H9 (cell line): ENCODE results near the gene ZNF732. TPM values are rescaled to one million over a fixed set of nuclear protein-coding genes. Genes with fewer than 3 reads are reported as not detected.

Experiments used
- DNase-seq: peaks from one replicate; pipeline ENCODE4 v3.0.0-alpha.2; 2017
- H2AFZ ChIP-seq: one replicate; pipeline ENCODE4 v1.6.1; 2013; ENCODE audit warnings: mild to moderate bottlenecking, low read length, control low read depth, moderate library complexity
- H2AK5ac ChIP-seq: 2 replicates; pipeline ENCODE4 v1.6.1; 2013; ENCODE audit warnings: low read length, control low read depth, mixed read lengths; ENCODE audit not compliant: insufficient read length
- H2BK120ac ChIP-seq: one replicate; pipeline ENCODE4 v1.6.1; 2013; ENCODE audit warnings: low read depth, mild to moderate bottlenecking, low read length, control low read depth, inconsistent platforms; ENCODE audit not compliant: poor library complexity, severe bottlenecking
- H2BK12ac ChIP-seq: 2 replicates; pipeline ENCODE4 v1.6.1; 2013; ENCODE audit warnings: low read length, control low read depth, mixed read lengths, low read depth; ENCODE audit not compliant: insufficient read length
- H2BK15ac ChIP-seq: 2 replicates; pipeline ENCODE4 v1.6.1; 2013; ENCODE audit warnings: low read depth, low read length, control low read depth
- H2BK20ac ChIP-seq: one replicate; pipeline ENCODE4 v1.6.1; 2013; ENCODE audit warnings: low read depth, mild to moderate bottlenecking, low read length, control low read depth, inconsistent platforms; ENCODE audit not compliant: poor library complexity, severe bottlenecking
- H2BK5ac ChIP-seq: 2 replicates; pipeline ENCODE4 v1.6.1; 2013; ENCODE audit warnings: low read length, control low read depth, mixed read lengths; ENCODE audit not compliant: insufficient read length
- H3K14ac ChIP-seq: 2 replicates; pipeline ENCODE4 v1.6.1; 2013; ENCODE audit warnings: low read length, control low read depth; ENCODE audit not compliant: insufficient read depth
- H3K18ac ChIP-seq: 2 replicates; pipeline ENCODE4 v1.6.1; 2013; ENCODE audit warnings: low read depth, mild to moderate bottlenecking, mixed read lengths, low read length, control low read depth; ENCODE audit not compliant: insufficient read length
- H3K23ac ChIP-seq: 2 replicates; pipeline ENCODE4 v1.6.1; 2013; ENCODE audit warnings: low read length, control low read depth, mixed read lengths, low read depth; ENCODE audit not compliant: insufficient read length
- H3K23me2 ChIP-seq: 2 replicates; pipeline ENCODE4 v1.6.1; 2013; ENCODE audit warnings: low read depth, mild to moderate bottlenecking, mixed read lengths, low read length, control low read depth; ENCODE audit not compliant: insufficient read length, poor library complexity, severe bottlenecking
- H3K27ac ChIP-seq: 2 replicates; pipeline ENCODE4 v1.5.1; 2013; ENCODE audit warnings: low read length, control low read depth, mixed read lengths, low read depth; ENCODE audit not compliant: insufficient read length
- H3K27me3 ChIP-seq: 2 replicates; pipeline ENCODE4 v1.6.1; 2013; ENCODE audit warnings: low read length, control low read depth, inconsistent platforms; ENCODE audit not compliant: insufficient read depth
- H3K4ac ChIP-seq: 2 replicates; pipeline ENCODE4 v1.6.1; 2013; ENCODE audit warnings: low read depth, mild to moderate bottlenecking, control low read depth, inconsistent platforms, low read length, moderate library complexity
- H3K4me1 ChIP-seq: 2 replicates; pipeline ENCODE4 v1.6.1; 2013; ENCODE audit warnings: low read length, control low read depth, inconsistent platforms; ENCODE audit not compliant: insufficient read depth
- H3K4me2 ChIP-seq: 2 replicates; pipeline ENCODE4 v1.6.1; 2013; ENCODE audit warnings: low read length, control low read depth, mixed read lengths; ENCODE audit not compliant: insufficient read length, insufficient read depth
- H3K56ac ChIP-seq: 2 replicates; pipeline ENCODE4 v1.6.1; 2013; ENCODE audit warnings: low read depth, mild to moderate bottlenecking, mixed read lengths, low read length, control low read depth; ENCODE audit not compliant: insufficient read length
- H3K79me1 ChIP-seq: 2 replicates; pipeline ENCODE4 v1.6.1; 2013; ENCODE audit warnings: low read depth, mild to moderate bottlenecking, moderate library complexity, low read length, control low read depth, inconsistent platforms; ENCODE audit not compliant: insufficient read depth, poor library complexity, severe bottlenecking
- H3K79me2 ChIP-seq: 2 replicates; pipeline ENCODE4 v1.6.1; 2013; ENCODE audit warnings: low read length, control low read depth, inconsistent platforms; ENCODE audit not compliant: insufficient read depth
- H3K9ac ChIP-seq: 2 replicates; pipeline ENCODE4 v1.6.1; 2013; ENCODE audit warnings: low read length, control low read depth, mixed read lengths; ENCODE audit not compliant: insufficient read length; ENCODE audit errors: extremely low read depth
- H3K9me3 ChIP-seq: one replicate; pipeline ENCODE4 v1.6.1; 2013; ENCODE audit warnings: low read depth, low read length, inconsistent platforms; ENCODE audit not compliant: control insufficient read depth
- H3T11ph ChIP-seq: one replicate; pipeline ENCODE4 v1.6.1; 2013; ENCODE audit warnings: mild to moderate bottlenecking, low read length, control low read depth, inconsistent platforms
- H4K20me1 ChIP-seq: one replicate; pipeline ENCODE4 v1.6.1; 2013; ENCODE audit not compliant: control insufficient read depth, insufficient read length, insufficient read depth
- H4K5ac ChIP-seq: 2 replicates; pipeline ENCODE4 v1.6.1; 2013; ENCODE audit warnings: low read depth, mild to moderate bottlenecking, mixed read lengths, low read length, control low read depth; ENCODE audit not compliant: insufficient read length
- H4K8ac ChIP-seq: replicated peaks from 2 replicates; pipeline ENCODE4 v1.6.1; 2013; ENCODE audit warnings: low read length, control low read depth, mixed read lengths, low read depth; ENCODE audit not compliant: insufficient read length
- H4K91ac ChIP-seq: 2 replicates; pipeline ENCODE4 v1.6.1; 2013; ENCODE audit warnings: low read depth, mild to moderate bottlenecking, moderate library complexity, mixed read lengths, low read length, control low read depth; ENCODE audit not compliant: insufficient read length
- H3K27ac Mint-ChIP-seq, 3 experiments: 2 replicates in 2 of 3; 3 replicates in 1 of 3; pipeline ENCODE4 v1.8.0; 2020 to 2021; ENCODE audit warnings: mixed read lengths in 3 of 3, mild to moderate bottlenecking in 1 of 3, moderate library complexity in 1 of 3
- H3K27me3 Mint-ChIP-seq: 2 replicates; pipeline ENCODE4 v1.8.0; 2021; ENCODE audit warnings: low read depth, mild to moderate bottlenecking, moderate library complexity, mixed read lengths
- H3K36me3 Mint-ChIP-seq, 3 experiments: 2 replicates in 2 of 3; 3 replicates in 1 of 3; pipeline ENCODE4 v1.8.0; 2020 to 2021; ENCODE audit warnings: low read depth in 3 of 3, mixed read lengths in 3 of 3; ENCODE audit not compliant: insufficient read depth in 1 of 3
- H3K4me1 Mint-ChIP-seq, 2 experiments: 2 replicates each; pipeline ENCODE4 v1.8.0; 2020; ENCODE audit warnings: mixed read lengths in 2 of 2
- H3K4me3 Mint-ChIP-seq, 2 experiments: 2 replicates in 1 of 2; 3 replicates in 1 of 2; pipeline ENCODE4 v1.8.0; 2020 to 2021; ENCODE audit warnings: mild to moderate bottlenecking in 2 of 2, mixed read lengths in 2 of 2, moderate library complexity in 1 of 2
- H3K9me3 Mint-ChIP-seq, 2 experiments: 2 replicates in 1 of 2; 3 replicates in 1 of 2; pipeline ENCODE4 v1.8.0; 2020; ENCODE audit warnings: mild to moderate bottlenecking in 2 of 2, mixed read lengths in 2 of 2, moderate library complexity in 1 of 2
- CTCF ChIP-seq: fragments of 200-600 bp; sonication (generic); conservative IDR thresholded peaks from 3 replicates; pipeline ENCODE4 v1.8.0; 2021; ENCODE audit warnings: antibody characterized with exemption, mild to moderate bottlenecking
- WGBS: extraction: QIAGEN DNeasy Blood & Tissue Kit; methylation state at CpG from one replicate; pipeline ENCODE4 v1.1.7; 2013; ENCODE audit warnings: missing lambda C conversion rate, low lambda C conversion rate, mixed read lengths; ENCODE audit not compliant: insufficient read length; ENCODE audit errors: extremely low coverage; 5-methylcytosine and 5-hydroxymethylcytosine counted together
- total RNA-seq: library from RNA; stranded (reverse); gene quantifications from 2 replicates; pipeline ENCODE4 v1.2.1, GENCODE V29; 2021

Gene ZNF732
- total RNA-seq, 1 experiment from 2014 or later, result 13.6 TPM

DNA sequence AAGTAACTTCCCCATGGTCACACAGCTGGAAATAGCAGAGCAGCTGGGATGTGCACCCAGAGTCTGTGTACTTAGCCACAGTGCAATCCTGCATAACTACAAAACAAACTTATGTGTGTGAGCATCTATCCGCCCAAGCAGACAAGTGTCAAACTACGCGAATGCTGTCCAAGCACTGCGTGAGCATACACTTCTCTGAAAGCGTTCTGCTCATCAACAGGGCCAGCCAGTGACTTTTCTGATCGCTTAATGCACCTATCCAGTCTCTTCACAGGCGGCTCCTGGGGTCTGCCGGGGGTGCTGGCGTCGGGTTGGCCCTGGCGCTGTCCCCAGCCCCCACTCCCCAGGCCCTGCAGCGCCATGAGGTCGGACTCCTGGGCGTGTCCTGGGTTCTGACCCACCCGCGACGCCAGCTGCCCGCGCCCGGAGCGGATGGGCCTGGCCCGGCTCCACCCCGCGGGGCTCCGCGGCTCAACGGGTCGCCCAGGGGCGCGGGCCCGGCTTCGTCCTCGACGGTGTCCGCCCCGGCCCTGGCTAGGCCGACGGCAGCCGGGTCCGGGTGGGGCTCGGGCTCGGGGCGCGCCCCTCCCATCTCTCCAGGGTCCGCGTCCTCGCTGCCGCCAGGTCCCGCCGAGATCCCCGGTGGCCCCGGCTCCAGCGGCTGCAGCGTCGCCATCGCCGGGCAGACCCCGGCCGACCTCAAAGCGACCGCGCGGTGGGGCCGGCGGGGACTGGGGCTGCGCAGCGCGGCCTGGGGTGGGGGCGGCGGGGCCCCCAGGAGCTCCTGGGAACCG, 31.0 kb upstream of the ZNF732 start:
- H4K91ac ChIP-seq, result no peak overlapping the region
- H4K20me1 ChIP-seq, result no peaks in the 10 kb centered on the region
- no peak overlapping the region for H3K9ac ChIP-seq
- H3K56ac ChIP-seq, result no peak overlapping the region
- H2AK5ac ChIP-seq, result no peak overlapping the region
- no peak overlapping the region for H3T11ph ChIP-seq
- H3K9me3 Mint-ChIP-seq, result peaks cover 10 to 51% of the 10 kb centered on the region in 2 experiments
- peak; percentile 29 for DNase-seq
- no peak overlapping the region for H2BK120ac ChIP-seq
- H3K18ac ChIP-seq, result peak overlapping the region; percentile 25
- no peak overlapping the region for H3K27ac ChIP-seq
- H3K79me1 ChIP-seq, result peaks cover 7% of the 10 kb centered on the region
- no peaks in the 10 kb centered on the region for H3K9me3 ChIP-seq
- peak overlapping the region; percentile 79 for H3K4me2 ChIP-seq
- no peak overlapping the region for H3K23ac ChIP-seq
- peaks cover 10% of the 10 kb centered on the region for H3K27me3 Mint-ChIP-seq
- H3K4me1 ChIP-seq, result peaks cover 8% of the 10 kb centered on the region
- H2BK5ac ChIP-seq, result no peak overlapping the region
- peaks cover 14 to 27% of the 10 kb centered on the region in 2 experiments for H3K4me1 Mint-ChIP-seq
- TF ChIP-seq CTCF, result no peak
- H3K27me3 ChIP-seq, result no peaks in the 10 kb centered on the region; the same call in 1 of the 2 replicates
- H2BK20ac ChIP-seq, result no peak overlapping the region
- no CpG with 5 or more reads among the region's 71 CpGs for WGBS
- H3K27ac Mint-ChIP-seq, result no peak overlapping the region
- H2AFZ ChIP-seq, result no peak overlapping the region
- H3K23me2 ChIP-seq, result peaks cover 27% of the 10 kb centered on the region
- no peak overlapping the region for H4K8ac ChIP-seq
- H2BK12ac ChIP-seq, result no peak overlapping the region
- no peak overlapping the region for H3K14ac ChIP-seq
- H2BK15ac ChIP-seq, result no peak overlapping the region
- H4K5ac ChIP-seq, result no peak overlapping the region
- H3K4me3 Mint-ChIP-seq, result peak overlapping the region; percentile 99
- H3K79me2 ChIP-seq, result peaks cover 25% of the 10 kb centered on the region
- no peak overlapping the region for H3K4ac ChIP-seq
- H3K36me3 Mint-ChIP-seq, result peaks cover 19 to 32% (median 25%) of the 10 kb centered on the region in 3 experiments
